Measurements from ENCODE around the gene PGK1. TPM values are rescaled to one million over a fixed set of nuclear protein-coding genes. Genes with fewer than 3 reads are reported as not detected.
A peak's percentile ranks its signal among the peaks of the same experiment; 100 is the strongest.
"Not testable (repeated sequence)": the region's sequence is repeated elsewhere in the genome, so short reads cannot be mapped to it uniquely, and the experiment has no call there.

Gene PGK1
- total RNA-seq, 1 donor from 2014 or later: 407 TPM

DNA sequence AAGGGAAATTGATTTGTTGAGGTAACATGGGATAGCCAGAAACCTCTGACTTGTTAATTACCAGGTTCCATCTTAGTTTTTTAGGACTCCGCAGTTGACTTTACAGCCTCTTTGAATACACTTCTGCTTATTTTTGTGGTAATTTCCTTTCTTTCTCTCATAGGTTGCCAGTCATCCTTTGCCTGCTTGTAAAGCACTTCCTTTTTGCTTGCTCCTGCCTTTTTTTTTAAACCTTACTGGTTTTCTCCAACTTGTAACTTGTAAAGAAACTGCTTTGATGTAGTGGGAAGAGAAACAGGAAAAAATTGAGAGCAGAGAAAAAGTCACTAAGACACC lies 2.6 kb downstream of the PGK1 start:
- intact Hi-C loops (cut with DNase I): loop anchor here (10.0 kb wide), 1 partner anchor 202 kb away; no protein-coding TSS in a partner anchor
- DNase-seq (no peak), ATAC-seq (ENCODE audit: poor library complexity) (no peak)

DNA sequence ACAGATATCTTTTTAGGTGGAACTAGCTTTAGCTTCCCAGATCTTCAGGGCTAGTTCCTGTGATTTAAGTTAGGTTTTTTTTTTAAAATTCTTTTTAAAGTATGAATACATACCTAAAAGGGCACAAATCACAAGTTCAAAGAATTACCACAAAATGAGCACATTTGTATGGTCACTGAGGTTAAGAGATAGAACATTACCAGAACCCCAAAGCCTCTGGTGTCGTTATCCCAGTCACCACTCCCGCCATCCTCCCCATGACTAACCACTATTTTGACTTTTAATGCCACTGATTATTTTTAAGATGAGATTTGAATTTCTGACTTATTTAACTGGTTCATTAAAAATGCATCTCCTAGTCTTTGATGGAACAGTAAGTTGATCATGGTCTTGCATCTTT lies 5.4 kb downstream of the PGK1 start:
- ATAC-seq (ENCODE audit: poor library complexity): no peak
- DNase-seq: no peak
- intact Hi-C loops (cut with DNase I): loop anchor here (10.0 kb wide), 1 partner anchor 205 kb away; no protein-coding TSS in a partner anchor

- intact Hi-C loops (cut with DNase I): no loop called here
- no peak for DNase-seq
- ATAC-seq (ENCODE audit: poor library complexity): no peak
Measured at GRCh38 chrX:78111140-78111931, 7.3 kb downstream of the PGK1 start.

DNA sequence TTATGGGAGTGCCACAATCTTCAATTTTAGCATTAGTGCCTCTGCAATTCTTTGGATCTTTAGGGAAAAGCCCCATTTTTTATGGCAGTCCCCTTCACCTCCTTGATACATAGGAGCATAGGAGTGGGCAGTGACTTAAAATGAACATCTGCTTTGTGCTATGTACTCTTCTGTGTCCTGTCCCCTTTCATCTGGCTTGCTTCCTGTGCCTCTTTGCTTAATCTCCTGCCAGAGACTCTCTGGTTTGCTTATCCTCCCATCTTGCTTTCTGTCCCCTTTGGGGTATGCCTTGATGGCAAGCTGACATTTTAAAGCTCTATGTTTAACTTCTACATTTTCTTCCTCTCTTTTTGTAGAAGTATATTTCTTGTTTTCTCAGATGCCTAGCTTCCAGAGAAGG lies 12.3 kb downstream of the PGK1 start:
- intact Hi-C loops (cut with DNase I): no loop called here
- DNase-seq (no peak), ATAC-seq (ENCODE audit: poor library complexity) (no peak)

GRCh38 chrX:78116766-78117165 lies 12.7 kb downstream of the PGK1 start:
- intact Hi-C loops (cut with DNase I): no loop called here
- ATAC-seq (ENCODE audit: poor library complexity): no peak

GRCh38 chrX:78118628-78119027 lies 14.6 kb downstream of the PGK1 start:
- ATAC-seq (ENCODE audit: poor library complexity): no peak
- no peak for DNase-seq
- intact Hi-C loops (cut with DNase I): no loop called here

More at GRCh38 chrX:78116766-78117165, 12.7 kb downstream of the PGK1 start:
- DNase-seq: no peak

DNA sequence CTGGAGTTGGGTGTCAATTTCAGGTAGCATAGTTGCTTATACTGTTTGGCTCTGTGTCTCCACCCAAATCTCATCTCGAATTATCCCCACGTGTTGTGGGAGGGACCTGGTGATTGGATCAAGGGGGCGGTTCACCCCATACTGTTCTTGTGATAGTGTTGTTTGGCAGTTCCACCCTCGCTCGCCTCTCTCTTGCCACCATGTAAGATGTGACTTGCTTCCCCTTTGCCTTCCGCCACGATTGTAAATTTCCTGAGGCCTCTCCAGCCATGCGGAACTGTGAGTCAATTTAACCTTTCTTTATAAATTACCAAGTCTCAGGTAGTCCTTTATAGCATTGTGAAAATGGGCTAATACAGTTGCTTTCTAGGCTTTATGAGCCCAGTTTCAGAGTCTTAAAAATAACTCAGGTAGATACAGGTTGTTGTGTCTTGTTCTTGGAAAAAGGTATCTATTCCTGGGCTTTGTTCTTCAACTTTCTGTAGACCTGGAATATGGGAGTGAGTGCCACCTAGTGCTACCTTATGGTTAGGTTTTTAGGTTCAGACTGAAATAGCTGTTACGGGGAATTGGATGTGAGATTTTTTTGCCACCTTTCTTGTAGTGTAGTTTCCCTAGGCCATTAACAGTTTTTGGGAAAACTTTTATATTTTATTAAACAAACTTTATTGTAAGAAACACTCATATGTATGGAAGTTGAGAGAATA lies 15.6 kb downstream of the PGK1 start:
- intact Hi-C loops (cut with DNase I): no loop called here
- no peak for DNase-seq
- no peak for ATAC-seq (ENCODE audit: poor library complexity)

GRCh38 chrX:78123190-78123589 lies 19.1 kb downstream of the PGK1 start:
- no peak for ATAC-seq (ENCODE audit: poor library complexity)
- no peak for DNase-seq
- intact Hi-C loops (cut with DNase I): no loop called here

GRCh38 chrX:78124307-78124706 lies 20.3 kb downstream of the PGK1 start:
- no peak for ATAC-seq (ENCODE audit: poor library complexity)
- intact Hi-C loops (cut with DNase I): no loop called here
- DNase-seq: no peak

GRCh38 chrX:78125148-78125547 lies 21.1 kb downstream of the PGK1 start:
- DNase-seq: no peak
- intact Hi-C loops (cut with DNase I): no loop called here
- ATAC-seq (ENCODE audit: poor library complexity): no peak

- intact Hi-C loops (cut with DNase I); ATAC-seq (ENCODE audit: poor library complexity); DNase-seq: not testable (repeated sequence)
Measured at GRCh38 chrX:78125781-78126180, 21.7 kb downstream of the PGK1 start.

DNA sequence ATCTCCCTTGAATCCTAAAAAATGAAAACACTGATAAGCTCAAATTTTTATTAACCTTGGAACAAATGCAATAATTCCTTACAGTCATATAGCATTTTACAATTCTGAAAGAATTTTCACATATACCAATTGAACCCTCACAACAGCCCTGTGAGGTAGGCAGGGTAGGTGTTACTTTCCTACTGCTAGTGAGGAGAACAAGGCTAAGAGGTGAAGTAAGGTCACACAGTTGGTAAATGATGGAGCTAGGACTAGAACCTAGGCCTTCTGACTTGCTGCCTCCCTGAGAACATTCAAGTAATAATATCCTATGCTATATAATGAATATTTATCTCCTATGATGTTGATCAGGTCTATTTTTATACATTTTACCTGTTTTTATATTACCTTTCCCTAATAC lies 25.7 kb downstream of the PGK1 start:
- intact Hi-C loops (cut with DNase I): no loop called here

DNA sequence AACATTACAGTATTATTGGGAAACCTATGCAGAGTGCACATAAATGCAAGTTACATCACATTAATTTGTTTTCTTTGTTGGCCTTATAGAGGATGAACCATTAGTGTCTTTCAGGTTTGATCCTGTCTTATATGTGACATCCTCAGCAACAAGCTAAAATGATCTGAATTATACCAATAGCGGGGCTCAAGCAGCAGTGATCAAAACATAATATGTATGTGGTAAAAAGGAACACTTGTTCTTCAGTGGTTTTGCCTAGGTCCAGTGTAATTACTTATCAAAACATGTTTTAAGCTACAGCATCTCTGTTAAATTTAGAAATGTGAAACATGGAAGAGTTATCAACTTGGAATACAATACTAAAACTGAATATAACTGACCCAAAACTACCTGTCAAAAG lies 26.3 kb downstream of the PGK1 start:
- no peak for DNase-seq
- no peak for ATAC-seq (ENCODE audit: poor library complexity)
- intact Hi-C loops (cut with DNase I): no loop called here

More for the DNA sequence above, 25.7 kb downstream of the PGK1 start:
- ATAC-seq (ENCODE audit: poor library complexity) (no peak), DNase-seq (no peak)

DNA sequence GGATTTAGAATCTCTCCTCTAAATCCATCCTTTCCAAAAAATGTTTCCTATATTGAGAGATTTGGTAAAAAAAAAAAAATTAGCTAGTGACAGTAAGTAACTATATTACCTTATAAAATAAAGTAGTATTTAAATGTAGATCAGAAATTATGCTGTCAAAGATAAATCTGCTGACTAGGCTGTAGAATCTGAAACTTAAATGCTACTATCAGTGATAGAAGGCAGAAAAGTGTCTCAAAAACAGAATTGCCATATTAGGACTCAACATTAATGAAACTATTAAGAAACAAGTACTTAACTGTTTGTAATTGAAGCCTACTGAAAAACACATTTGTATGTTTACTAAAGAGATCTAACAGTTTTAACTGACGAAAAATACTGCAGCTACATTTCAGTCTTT lies 27.1 kb downstream of the PGK1 start:
- intact Hi-C loops (cut with DNase I): no loop called here
- no peak for DNase-seq
- no peak for ATAC-seq (ENCODE audit: poor library complexity)

DNA sequence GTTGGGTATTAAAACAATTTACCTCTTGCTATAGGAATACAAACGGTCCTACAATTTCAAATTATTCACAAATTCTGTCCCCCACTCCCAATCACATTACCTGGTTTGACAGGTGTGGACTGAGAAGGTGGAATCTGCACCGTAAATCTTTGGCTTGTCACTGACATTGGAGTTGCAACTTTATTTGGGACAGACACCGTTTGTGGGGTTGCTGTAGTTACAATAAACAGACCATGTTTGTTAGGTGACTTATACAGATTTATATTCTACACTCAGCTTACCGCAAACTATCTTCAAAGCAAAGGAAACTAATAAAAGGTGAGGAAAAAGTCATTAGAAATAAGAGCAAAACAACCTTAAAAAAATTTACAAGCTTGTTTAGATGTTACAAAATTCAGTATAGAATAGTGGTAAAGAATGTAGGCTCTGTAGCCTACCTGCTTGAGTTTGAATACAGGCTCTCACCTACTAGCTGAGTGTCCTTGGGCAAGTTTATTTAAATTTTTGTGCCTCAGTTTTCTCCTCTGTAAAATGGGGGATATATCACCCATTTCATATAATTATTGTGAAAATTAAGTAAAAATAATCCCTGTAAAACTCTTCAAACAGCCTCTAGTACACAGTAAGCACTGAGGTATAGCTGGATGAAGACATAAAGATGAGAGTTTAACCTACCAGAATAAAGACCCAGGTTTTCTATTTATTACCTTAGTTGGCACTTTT lies 29.4 kb downstream of the PGK1 start:
- no peak for DNase-seq
- no peak for ATAC-seq (ENCODE audit: poor library complexity)
- intact Hi-C loops (cut with DNase I): no loop called here

- ATAC-seq (ENCODE audit: poor library complexity): peak; percentile 99
- peak; percentile 90 for DNase-seq
- intact Hi-C loops (cut with DNase I): no loop called here
Measured at GRCh38 chrX:78139160-78140123, 35.4 kb downstream of the PGK1 start, which contains the start of gene TAF9B. Gene TAF9B, minus strand, starts transcription at chrX:78139650. Its CDS starts 39 bp downstream, at chrX:78139611.

DNA sequence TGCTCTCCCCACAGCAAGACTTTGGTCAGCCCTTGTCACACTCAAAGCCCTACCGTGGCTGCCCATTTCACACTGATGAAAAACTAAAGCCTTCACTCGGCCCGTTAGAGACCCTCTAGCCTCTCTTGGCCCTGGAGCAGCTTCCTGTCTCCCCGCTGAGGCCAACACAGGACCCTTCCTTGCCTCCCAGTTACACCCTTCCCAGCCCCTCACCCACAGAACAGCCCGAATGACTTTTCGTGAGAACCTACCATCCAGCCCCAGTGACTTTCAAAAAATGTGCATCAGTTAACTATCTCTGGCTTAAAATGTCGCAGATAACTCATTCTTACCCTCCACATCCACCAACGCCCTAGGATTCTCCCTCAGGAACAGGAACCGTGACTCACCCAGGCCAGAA lies 36.2 kb downstream of the PGK1 start:
- DNase-seq (no peak), ATAC-seq (ENCODE audit: poor library complexity) (no peak)
- intact Hi-C loops (cut with DNase I): no loop called here

- ATAC-seq (ENCODE audit: poor library complexity); DNase-seq; intact Hi-C loops (cut with DNase I): not testable (repeated sequence)
Measured at GRCh38 chrX:78147002-78147540, 43.0 kb downstream of the PGK1 start.
